ENCODE results near the gene TTK. TPM values are rescaled to one million over a fixed set of nuclear protein-coding genes. Genes with fewer than 3 reads are reported as not detected.

The TTK gene
- total RNA-seq, 1 donor from 2014 or later, result 231 TPM

GRCh38 chr6:79993012-79993910, 11.2 kb upstream of the TTK start:
- TF ChIP-seq EZH2phosphoT487 (IDR thresholded peaks at IDR 0.05) (no peak), CTCF (IDR thresholded peaks at IDR 0.05) (no peak), EZH2 (IDR thresholded peaks at IDR 0.05) (no peak)
- H3K9me3 ChIP-seq (ENCODE audit: low read depth), result no peaks in the 10 kb centered on the region
- H3K9me3 Mint-ChIP-seq, result no peaks in the 10 kb centered on the region
- no peaks in the 10 kb centered on the region for H3K36me3 ChIP-seq
- H4K20me1 ChIP-seq (ENCODE audit: low read depth), result no peaks in the 10 kb centered on the region
- no peak overlapping the region for H3K4me3 ChIP-seq
- no peaks in the 10 kb centered on the region for H3K4me1 ChIP-seq
- no peaks in the 10 kb centered on the region for H3K36me3 Mint-ChIP-seq
- DNase-seq (ENCODE audit: low spot score), result no peak
- H3K27me3 Mint-ChIP-seq (ENCODE audit: insufficient read depth, low read depth), result peaks cover 2% of the 10 kb centered on the region
- no peaks in the 10 kb centered on the region for H3F3A ChIP-seq (ENCODE audit: low read depth)
- no peak overlapping the region for H3K9ac ChIP-seq
- H3K4me2 ChIP-seq, result no peak overlapping the region
- H3K27me3 ChIP-seq, result no peaks in the 10 kb centered on the region
- no peaks in the 10 kb centered on the region for H3K79me2 ChIP-seq (ENCODE audit: low read depth)
- no peak overlapping the region for H3K27ac ChIP-seq
- peak overlapping the region; percentile 42 for H2AFZ ChIP-seq (replicated peaks)
- no peak overlapping the region for H3K4me3 Mint-ChIP-seq
- H3K27ac Mint-ChIP-seq, result no peak overlapping the region
- no peaks in the 10 kb centered on the region for H3K4me1 Mint-ChIP-seq

- Histone ChIP-seq H3K36me3 (no peaks in the 10 kb centered on the region), H3K27me3 (no peaks in the 10 kb centered on the region), H4K20me1 (ENCODE audit: low read depth) (no peaks in the 10 kb centered on the region), H2AFZ (replicated peaks) (peak overlapping the region; percentile 42), H3K9me3 (ENCODE audit: low read depth) (no peaks in the 10 kb centered on the region), H3K9ac (no peak overlapping the region), H3K79me2 (ENCODE audit: low read depth) (no peaks in the 10 kb centered on the region), H3K4me3 (no peak overlapping the region), H3K4me1 (no peaks in the 10 kb centered on the region), H3F3A (ENCODE audit: low read depth) (no peaks in the 10 kb centered on the region), H3K27ac (no peak overlapping the region), H3K4me2 (no peak overlapping the region)
- no peak overlapping the region for H3K4me3 Mint-ChIP-seq
- H3K36me3 Mint-ChIP-seq, result no peaks in the 10 kb centered on the region
- H3K4me1 Mint-ChIP-seq, result no peaks in the 10 kb centered on the region
- H3K27ac Mint-ChIP-seq, result no peak overlapping the region
- H3K9me3 Mint-ChIP-seq, result no peaks in the 10 kb centered on the region
- peaks cover 2% of the 10 kb centered on the region for H3K27me3 Mint-ChIP-seq (ENCODE audit: insufficient read depth, low read depth)
- no peak for DNase-seq (ENCODE audit: low spot score)
- TF ChIP-seq EZH2 (IDR thresholded peaks at IDR 0.05) (no peak), EZH2phosphoT487 (IDR thresholded peaks at IDR 0.05) (no peak), CTCF (IDR thresholded peaks at IDR 0.05) (no peak)
Observed at GRCh38 chr6:79993911-79994309, 10.5 kb upstream of the TTK start.

- H2AFZ ChIP-seq (replicated peaks), result no peak overlapping the region
- H3K4me3 ChIP-seq, result no peak overlapping the region
- no peaks in the 10 kb centered on the region for H3K36me3 ChIP-seq
- H3K27ac ChIP-seq, result no peak overlapping the region
- H3F3A ChIP-seq (ENCODE audit: low read depth), result no peaks in the 10 kb centered on the region
- Mint-ChIP-seq H3K27ac (no peak overlapping the region), H3K36me3 (no peaks in the 10 kb centered on the region), H3K27me3 (ENCODE audit: insufficient read depth, low read depth) (peaks cover 2% of the 10 kb centered on the region), H3K9me3 (no peaks in the 10 kb centered on the region), H3K4me3 (no peak overlapping the region), H3K4me1 (no peaks in the 10 kb centered on the region)
- H3K9me3 ChIP-seq (ENCODE audit: low read depth), result no peaks in the 10 kb centered on the region
- H3K4me1 ChIP-seq, result no peaks in the 10 kb centered on the region
- H3K4me2 ChIP-seq, result no peak overlapping the region
- no peak for DNase-seq (ENCODE audit: low spot score)
- H3K9ac ChIP-seq, result no peak overlapping the region
- H4K20me1 ChIP-seq (ENCODE audit: low read depth), result no peaks in the 10 kb centered on the region
- no peaks in the 10 kb centered on the region for H3K27me3 ChIP-seq
- no peak for TF ChIP-seq CTCF (IDR thresholded peaks at IDR 0.05)
- TF ChIP-seq EZH2phosphoT487 (IDR thresholded peaks at IDR 0.05), result no peak
- TF ChIP-seq EZH2 (IDR thresholded peaks at IDR 0.05), result no peak
- no peaks in the 10 kb centered on the region for H3K79me2 ChIP-seq (ENCODE audit: low read depth)
Observed at GRCh38 chr6:79997728-79998127, 6.7 kb upstream of the TTK start.
